ENCODE results near the gene NAMPT. TPM values are rescaled to one million over a fixed set of nuclear protein-coding genes. Genes with fewer than 3 reads are reported as not detected.

Gene NAMPT
- total RNA-seq (2022; extraction: Qiagen RNA extraction): 119 to 165 TPM (median 132 TPM) in 5 replicates

GRCh38 chr7:106284714-106285050, at the start of gene NAMPT:
Gene NAMPT, minus strand, starts transcription at chr7:106284983. Its CDS starts 99 bp downstream, at chr7:106284884.

Other genes starting within 250 kb of the NAMPT start
- gene SYPL1, start 172.7 kb downstream of the NAMPT start, total RNA-seq (2022; extraction: Qiagen RNA extraction): 80.4 to 90.4 TPM (median 83.9 TPM) in 5 replicates